A673 (cell line): ENCODE data around the gene YBX2.

Experiments
- EZH2 ChIP-seq: fragments of 200-600 bp; sonication (generic); IDR thresholded peaks from 2 replicates; pipeline ENCODE4 v1.6.1; 2017; ENCODE audit warnings: borderline replicate concordance, low read depth, mild to moderate bottlenecking, mixed read lengths, antibody characterized with exemption, low read length; ENCODE audit not compliant: poor library complexity, severe bottlenecking
- TF ChIP-seq, protein P1 (sequence below): fragments of 300-800, 200-600 bp; sonication (generic); conservative IDR thresholded peaks from 2 replicates; pipeline ENCODE4 v1.5.1; 2017; ENCODE audit warnings: low read depth, mild to moderate bottlenecking, antibody characterized with exemption, low read length, moderate library complexity, mixed read lengths

DNA sequence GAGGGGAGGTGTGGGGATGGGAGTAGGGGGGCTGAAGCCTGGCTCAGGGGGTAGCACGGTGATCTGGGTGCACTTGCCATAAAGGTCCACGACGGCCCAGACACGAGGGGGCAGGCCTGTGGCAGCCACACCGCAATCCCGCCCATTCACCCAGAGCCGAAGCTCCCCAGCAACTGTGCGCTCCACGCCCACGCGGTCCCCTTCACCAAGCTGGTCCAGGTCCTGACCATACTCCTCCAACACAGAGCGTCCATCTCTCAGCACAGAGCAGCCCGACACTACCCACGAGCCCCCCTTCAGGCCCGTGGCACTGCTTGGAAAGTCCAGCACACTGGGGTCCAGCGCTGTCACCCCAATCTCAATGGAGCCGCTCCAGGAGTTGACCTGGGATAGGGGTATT is 33.1 kb upstream of the YBX2 start:
- TF ChIP-seq, protein P1, sequence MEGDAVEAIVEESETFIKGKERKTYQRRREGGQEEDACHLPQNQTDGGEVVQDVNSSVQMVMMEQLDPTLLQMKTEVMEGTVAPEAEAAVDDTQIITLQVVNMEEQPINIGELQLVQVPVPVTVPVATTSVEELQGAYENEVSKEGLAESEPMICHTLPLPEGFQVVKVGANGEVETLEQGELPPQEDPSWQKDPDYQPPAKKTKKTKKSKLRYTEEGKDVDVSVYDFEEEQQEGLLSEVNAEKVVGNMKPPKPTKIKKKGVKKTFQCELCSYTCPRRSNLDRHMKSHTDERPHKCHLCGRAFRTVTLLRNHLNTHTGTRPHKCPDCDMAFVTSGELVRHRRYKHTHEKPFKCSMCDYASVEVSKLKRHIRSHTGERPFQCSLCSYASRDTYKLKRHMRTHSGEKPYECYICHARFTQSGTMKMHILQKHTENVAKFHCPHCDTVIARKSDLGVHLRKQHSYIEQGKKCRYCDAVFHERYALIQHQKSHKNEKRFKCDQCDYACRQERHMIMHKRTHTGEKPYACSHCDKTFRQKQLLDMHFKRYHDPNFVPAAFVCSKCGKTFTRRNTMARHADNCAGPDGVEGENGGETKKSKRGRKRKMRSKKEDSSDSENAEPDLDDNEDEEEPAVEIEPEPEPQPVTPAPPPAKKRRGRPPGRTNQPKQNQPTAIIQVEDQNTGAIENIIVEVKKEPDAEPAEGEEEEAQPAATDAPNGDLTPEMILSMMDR: no peak
- no peak for TF ChIP-seq EZH2
